Keratinocyte (primary cell): ENCODE data around the gene OSBPL10. TPM values are rescaled to one million over a fixed set of nuclear protein-coding genes. Genes with fewer than 3 reads are reported as not detected.
A peak's percentile ranks its signal among the peaks of the same experiment; 100 is the strongest.

ENCODE experiments used
- DNase-seq: peaks from one replicate; pipeline ENCODE4 v3.0.0-alpha.2; 2011; ENCODE audit warnings: low read depth, missing footprints, low spot score
- FAIRE-seq: peaks from 2 replicates; lab custom pipeline; 2011; peaks lifted over from hg19 to GRCh38; lab: Jason Lieb, UNC
- H2AFZ ChIP-seq: 2 replicates; pipeline ENCODE4 v1.6.0; 2012; ENCODE audit warnings: low read length, control low read depth, inconsistent platforms; ENCODE audit not compliant: control insufficient read depth
- H3K27ac ChIP-seq: 2 replicates; pipeline ENCODE4 v1.5.1; 2011; ENCODE audit warnings: low read length; ENCODE audit not compliant: control insufficient read depth, insufficient read depth
- H3K27me3 ChIP-seq: 3 replicates; pipeline ENCODE4 v1.6.0; 2011; ENCODE audit warnings: low read length; ENCODE audit not compliant: control insufficient read depth, insufficient read depth; ENCODE audit errors: extremely low read depth
- H3K36me3 ChIP-seq, 2 experiments: 2 replicates in 1 of 2; 3 replicates in 1 of 2; pipeline ENCODE4 v1.5.1; 2011; ENCODE audit warnings: low read length in 2 of 2, mild to moderate bottlenecking in 1 of 2; ENCODE audit not compliant: control insufficient read depth in 2 of 2, insufficient read depth in 2 of 2; ENCODE audit errors: extremely low read depth in 1 of 2
- H3K4me1 ChIP-seq: 3 replicates; pipeline ENCODE4 v1.5.1; 2011; ENCODE audit warnings: low read length; ENCODE audit not compliant: control insufficient read depth, insufficient read depth; ENCODE audit errors: extremely low read depth
- H3K4me2 ChIP-seq: 3 replicates; pipeline ENCODE4 v1.6.0; 2011; ENCODE audit warnings: low read depth, low read length; ENCODE audit not compliant: control insufficient read depth, insufficient read depth; ENCODE audit errors: extremely low read depth
- H3K4me3 ChIP-seq, 3 experiments: fragments of 200-600 bp in 1 of 3; sonication (generic) in 1 of 3; 2 replicates in 2 of 3; 3 replicates in 1 of 3; pipeline ENCODE4 v1.5.1; 2011 to 2016; ENCODE audit warnings: low read length in 3 of 3, mild to moderate bottlenecking in 3 of 3, control low read depth in 2 of 3, inconsistent platforms in 1 of 3, low read depth in 1 of 3, mixed read lengths in 1 of 3, mixed run types in 1 of 3, moderate library complexity in 1 of 3; ENCODE audit not compliant: control insufficient read depth in 2 of 3, insufficient read depth in 2 of 3; ENCODE audit errors: extremely low read depth in 1 of 3
- H3K79me2 ChIP-seq: 2 replicates; pipeline ENCODE4 v1.6.0; 2012; ENCODE audit warnings: low read length; ENCODE audit not compliant: control insufficient read depth, insufficient read depth
- H3K9ac ChIP-seq: 3 replicates; pipeline ENCODE4 v1.6.0; 2011; ENCODE audit warnings: low read length; ENCODE audit not compliant: control insufficient read depth, insufficient read depth; ENCODE audit errors: extremely low read depth
- H3K9me1 ChIP-seq: 3 replicates; pipeline ENCODE4 v1.6.0; 2011; ENCODE audit warnings: low read length; ENCODE audit not compliant: control insufficient read depth, insufficient read depth; ENCODE audit errors: extremely low read depth
- H3K9me3 ChIP-seq: 2 replicates; pipeline ENCODE4 v1.5.1; 2012; ENCODE audit warnings: low read depth, low read length; ENCODE audit not compliant: control insufficient read depth
- H4K20me1 ChIP-seq: 3 replicates; pipeline ENCODE4 v1.6.0; 2011; ENCODE audit warnings: low read length; ENCODE audit not compliant: control insufficient read depth, insufficient read depth; ENCODE audit errors: extremely low read depth
- EZH2 ChIP-seq: IDR thresholded peaks from one replicate; pipeline ENCODE4 v1.6.1; 2012; ENCODE audit warnings: inconsistent platforms, mild to moderate bottlenecking, low read length, moderate library complexity
- dilution Hi-C: fragments of 300-500 bp; cut with MboI; formaldehyde crosslinking; loops from one replicate; pipeline ENCODE4 v1.7.0; 2020; ENCODE audit warnings: low sequenced_read_pairs; ENCODE audit not compliant: extremely low pct_ligation_motif_present
- polyA plus RNA-seq, 5 experiments: library from polyadenylated mRNA; depleted of rRNA in 3 of 5; stranded (reverse) in 3 of 5; stranded (forward) in 1 of 5; unstranded in 1 of 5; fragments of >200 nt; gene quantifications; 1 replicate in 1 of 5; 2 replicates in 3 of 5; 3 replicates in 1 of 5; pipeline versions ENCODE4 v1.2.1 to v1.2.3, GENCODE V29; 2011 to 2012; ENCODE audit warnings: missing spikeins in 2 of 5, low read depth in 1 of 5, low replicate concordance in 1 of 5
- TF ChIP-seq, protein P1 (sequence below), 3 experiments: IDR thresholded peaks in 1 of 3; conservative IDR thresholded peaks in 1 of 3; optimal IDR thresholded peaks in 1 of 3; 2 replicates in 2 of 3; 3 replicates in 1 of 3; pipeline versions ENCODE3 to v1.5.1; 2011; ENCODE audit warnings: low read length in 3 of 3, mild to moderate bottlenecking in 3 of 3, moderate library complexity in 2 of 3, control low read depth in 1 of 3, inconsistent platforms in 1 of 3; ENCODE audit not compliant: insufficient read depth in 2 of 3; ENCODE audit errors: extremely low read depth in 1 of 3

OSBPL10 gene
- polyA plus RNA-seq, 1 donor (not counting 4 experiments of a cell fraction or from before 2014, with no cell fraction given): 50.1 TPM

DNA sequence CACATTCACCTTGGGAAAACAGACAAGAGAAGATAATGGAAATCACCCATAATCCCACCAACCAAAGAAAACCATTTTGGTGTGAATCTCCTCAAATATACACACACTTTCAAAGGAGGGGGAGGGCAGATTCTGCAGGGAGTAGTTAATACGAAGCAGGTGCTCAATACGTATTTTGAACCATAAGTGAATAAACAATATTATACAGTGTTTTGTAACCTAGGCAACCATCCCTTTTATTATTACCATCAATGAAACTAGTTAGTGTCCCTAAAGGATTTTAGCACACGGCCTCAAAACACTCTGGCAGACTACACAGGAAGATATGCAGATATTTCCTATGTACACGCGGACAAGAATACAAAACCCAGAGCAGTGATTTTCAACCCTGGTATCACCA lies 6.1 kb downstream of the OSBPL10 start:
- dilution Hi-C loops: no loop called here
- peaks cover 98% of the 10 kb centered on the region for H3K79me2 ChIP-seq
- no peak overlapping the region for H3K4me2 ChIP-seq
- FAIRE-seq: no peak
- H3K27me3 ChIP-seq: no peaks in the 10 kb centered on the region
- H2AFZ ChIP-seq: no peak overlapping the region
- no peak overlapping the region for H3K4me3 ChIP-seq
- H3K27ac ChIP-seq: no peak overlapping the region
- no peaks in the 10 kb centered on the region for H3K9me3 ChIP-seq
- no peak for DNase-seq
- H3K9ac ChIP-seq: no peak overlapping the region
- H3K4me1 ChIP-seq: peaks cover 38% of the 10 kb centered on the region
- H4K20me1 ChIP-seq: peaks cover 4% of the 10 kb centered on the region
- H3K9me1 ChIP-seq: peaks cover 5% of the 10 kb centered on the region
- H3K36me3 ChIP-seq: peaks cover 7 to 42% of the 10 kb centered on the region in 2 experiments
- TF ChIP-seq, protein P1, sequence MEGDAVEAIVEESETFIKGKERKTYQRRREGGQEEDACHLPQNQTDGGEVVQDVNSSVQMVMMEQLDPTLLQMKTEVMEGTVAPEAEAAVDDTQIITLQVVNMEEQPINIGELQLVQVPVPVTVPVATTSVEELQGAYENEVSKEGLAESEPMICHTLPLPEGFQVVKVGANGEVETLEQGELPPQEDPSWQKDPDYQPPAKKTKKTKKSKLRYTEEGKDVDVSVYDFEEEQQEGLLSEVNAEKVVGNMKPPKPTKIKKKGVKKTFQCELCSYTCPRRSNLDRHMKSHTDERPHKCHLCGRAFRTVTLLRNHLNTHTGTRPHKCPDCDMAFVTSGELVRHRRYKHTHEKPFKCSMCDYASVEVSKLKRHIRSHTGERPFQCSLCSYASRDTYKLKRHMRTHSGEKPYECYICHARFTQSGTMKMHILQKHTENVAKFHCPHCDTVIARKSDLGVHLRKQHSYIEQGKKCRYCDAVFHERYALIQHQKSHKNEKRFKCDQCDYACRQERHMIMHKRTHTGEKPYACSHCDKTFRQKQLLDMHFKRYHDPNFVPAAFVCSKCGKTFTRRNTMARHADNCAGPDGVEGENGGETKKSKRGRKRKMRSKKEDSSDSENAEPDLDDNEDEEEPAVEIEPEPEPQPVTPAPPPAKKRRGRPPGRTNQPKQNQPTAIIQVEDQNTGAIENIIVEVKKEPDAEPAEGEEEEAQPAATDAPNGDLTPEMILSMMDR (optimal IDR thresholded peaks at IDR 0.05 in 1 of 3, IDR thresholded peaks at IDR 0.05 in 1 of 3, conservative IDR thresholded peaks at IDR 0.05 in 1 of 3; ENCODE audit: extremely low read depth in 1 of 3, insufficient read depth in 2 of 3, low read length in 3 of 3): no peak
- no peak for TF ChIP-seq EZH2

DNA sequence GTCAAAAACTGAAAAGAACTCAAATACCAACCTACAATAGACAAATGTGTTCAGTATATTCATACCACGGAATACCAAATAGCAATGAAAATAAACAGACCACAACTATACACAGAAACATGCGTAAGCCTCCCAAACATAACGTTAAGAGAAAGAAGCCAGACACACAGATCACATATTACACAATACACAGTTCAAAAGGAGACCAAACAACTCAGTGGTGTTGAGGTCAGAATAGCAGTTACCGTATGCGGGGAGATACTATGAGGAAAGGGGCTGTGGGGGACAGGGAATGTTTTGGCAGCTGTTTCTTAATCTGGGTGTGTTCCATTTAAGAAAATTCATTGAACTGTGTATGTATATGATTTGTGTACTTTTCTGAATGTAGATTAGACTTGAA lies 6.6 kb downstream of the OSBPL10 start:
- dilution Hi-C loops: no loop called here
- Histone ChIP-seq H3K9me1 (peaks cover 5% of the 10 kb centered on the region), H4K20me1 (peaks cover 4% of the 10 kb centered on the region), H3K27me3 (no peaks in the 10 kb centered on the region), H3K4me2 (no peak overlapping the region), H3K36me3 (peaks cover 7 to 39% of the 10 kb centered on the region in 2 experiments), H3K9ac (no peak overlapping the region), H3K79me2 (peaks cover 95% of the 10 kb centered on the region), H3K9me3 (no peaks in the 10 kb centered on the region), H3K4me3 (no peak overlapping the region), H3K4me1 (peaks cover 38% of the 10 kb centered on the region), H3K27ac (no peak overlapping the region), H2AFZ (no peak overlapping the region)
- DNase-seq (no peak), FAIRE-seq (peak; percentile 39)
- TF ChIP-seq, protein P1 (optimal IDR thresholded peaks at IDR 0.05 in 1 of 3, IDR thresholded peaks at IDR 0.05 in 1 of 3, conservative IDR thresholded peaks at IDR 0.05 in 1 of 3; ENCODE audit: extremely low read depth in 1 of 3, insufficient read depth in 2 of 3, low read length in 3 of 3): no peak
- TF ChIP-seq EZH2: no peak
